ENCODE measurements around the gene ZNF526.

The ZNF526 gene

GRCh38 chr19:42219812-42220750, at the start of gene ZNF526:
Gene ZNF526, plus strand, starts transcription at chr19:42220312. Its CDS starts 4,092 bp downstream, at chr19:42224404.
- TF ChIP-seq CTCF (conservative IDR thresholded peaks at IDR 0.05; ENCODE audit: control insufficient read depth, insufficient read depth, low read depth, low read length), result no peak
- peak within 1 kb of the TSS; percentile 97 for H3K4me3 ChIP-seq (ENCODE audit: control insufficient read depth, low read depth, low read length)

GRCh38 chr19:42170715-42171114, 49.4 kb upstream of the ZNF526 start:
- no peak for TF ChIP-seq CTCF (conservative IDR thresholded peaks at IDR 0.05; ENCODE audit: control insufficient read depth, insufficient read depth, low read depth, low read length)
- no peak for DNase-seq (ENCODE audit: low read depth)
- H3K4me3 ChIP-seq (ENCODE audit: control insufficient read depth, low read depth, low read length), result no peak overlapping the region

More at GRCh38 chr19:42219812-42220750, at the start of gene ZNF526:
- DNase-seq (ENCODE audit: low read depth), result peak; percentile 96

GRCh38 chr19:42172261-42172660, 47.9 kb upstream of the ZNF526 start:
- H3K4me3 ChIP-seq (ENCODE audit: control insufficient read depth, low read depth, low read length), result no peak overlapping the region
- TF ChIP-seq CTCF (conservative IDR thresholded peaks at IDR 0.05; ENCODE audit: control insufficient read depth, insufficient read depth, low read depth, low read length), result no peak
- DNase-seq (ENCODE audit: low read depth), result no peak

GRCh38 chr19:42173695-42174094, 46.4 kb upstream of the ZNF526 start:
- H3K4me3 ChIP-seq (ENCODE audit: control insufficient read depth, low read depth, low read length), result no peak overlapping the region
- no peak for TF ChIP-seq CTCF (conservative IDR thresholded peaks at IDR 0.05; ENCODE audit: control insufficient read depth, insufficient read depth, low read depth, low read length)
- no peak for DNase-seq (ENCODE audit: low read depth)

GRCh38 chr19:42174188-42174587, 45.9 kb upstream of the ZNF526 start:
- no peak for DNase-seq (ENCODE audit: low read depth)
- no peak for TF ChIP-seq CTCF (conservative IDR thresholded peaks at IDR 0.05; ENCODE audit: control insufficient read depth, insufficient read depth, low read depth, low read length)
- H3K4me3 ChIP-seq (ENCODE audit: control insufficient read depth, low read depth, low read length), result no peak overlapping the region

GRCh38 chr19:42174958-42175734, 45.0 kb upstream of the ZNF526 start:
- no peak for DNase-seq (ENCODE audit: low read depth)
- TF ChIP-seq CTCF (conservative IDR thresholded peaks at IDR 0.05; ENCODE audit: control insufficient read depth, insufficient read depth, low read depth, low read length), result no peak
- H3K4me3 ChIP-seq (ENCODE audit: control insufficient read depth, low read depth, low read length), result no peak overlapping the region

All from fibroblast of mammary gland (primary cell).